HG03097 (cell line): ENCODE data around the gene ARVCF.
A peak's percentile ranks its signal among the peaks of the same experiment; 100 is the strongest.
"Not testable (repeated sequence)": the region's sequence is repeated elsewhere in the genome, so short reads cannot be mapped to it uniquely, and the experiment has no call there.

Experiments used
- ATAC-seq: cut with Tn5 transposase; IDR thresholded peaks from one replicate; pipeline ENCODE4 v1.9.1; 2021; ENCODE audit not compliant: unreplicated experiment, low FRiP score

The ARVCF gene

GRCh38 chr22:19942157-19943081 is 74.2 kb downstream of the ARVCF start:
- ATAC-seq, result no peak

- peak; percentile 60 for ATAC-seq
Observed at GRCh38 chr22:19941365-19942082, 75.1 kb downstream of the ARVCF start, which contains the start of the genes COMT and TXNRD2. Gene COMT, plus strand, starts transcription at chr22:19941772. Its CDS starts 20,755 bp downstream, at chr22:19962527. Gene TXNRD2, minus strand, starts transcription at chr22:19941818. Its CDS starts 15 bp downstream, at chr22:19941803.

- ATAC-seq, result no peak
Observed at GRCh38 chr22:19940536-19941364, 75.9 kb downstream of the ARVCF start.

GRCh38 chr22:19937616-19938473 is 78.8 kb downstream of the ARVCF start:
- ATAC-seq, result no peak

GRCh38 chr22:19936513-19936912 is 80.1 kb downstream of the ARVCF start:
- ATAC-seq, result no peak

- not testable (repeated sequence) for ATAC-seq
Observed at GRCh38 chr22:19935123-19935718, 81.4 kb downstream of the ARVCF start.

GRCh38 chr22:19933341-19934241 is 83.0 kb downstream of the ARVCF start:
- ATAC-seq, result no peak

- ATAC-seq, result no peak
Observed at GRCh38 chr22:19932367-19933206, 84.0 kb downstream of the ARVCF start.

GRCh38 chr22:19931514-19931913 is 85.1 kb downstream of the ARVCF start:
- no peak for ATAC-seq

- no peak for ATAC-seq
Observed at GRCh38 chr22:19930551-19931486, 85.8 kb downstream of the ARVCF start.

- no peak for ATAC-seq
Observed at GRCh38 chr22:19929586-19930550, 86.8 kb downstream of the ARVCF start.

- ATAC-seq, result no peak
Observed at GRCh38 chr22:19928207-19928606, 88.4 kb downstream of the ARVCF start.

GRCh38 chr22:19927696-19928095 is 88.9 kb downstream of the ARVCF start:
- ATAC-seq, result no peak

- ATAC-seq, result not testable (repeated sequence)
Observed at GRCh38 chr22:19926028-19926427, 90.6 kb downstream of the ARVCF start.

GRCh38 chr22:19923914-19924513 is 92.6 kb downstream of the ARVCF start:
- no peak for ATAC-seq
